Fibroblast of lung (primary cell): ENCODE data around the gene CCDC158.

Experiments
- EZH2 ChIP-seq: IDR thresholded peaks from 2 replicates; pipeline ENCODE4 v1.5.1; 2012; ENCODE audit warnings: low read length, control low read depth, mild to moderate bottlenecking; ENCODE audit errors: missing control alignments
- TF ChIP-seq, protein P1 (sequence below), 2 donors: IDR thresholded peaks in 1 of 2; conservative IDR thresholded peaks in 1 of 2; 1 replicate in 1 of 2; 2 replicates in 1 of 2; pipeline ENCODE4 v1.5.1; 2011 to 2012; ENCODE audit warnings: low read length in 2 of 2, control low read depth in 1 of 2, inconsistent platforms in 1 of 2, low read depth in 1 of 2, mild to moderate bottlenecking in 1 of 2

DNA sequence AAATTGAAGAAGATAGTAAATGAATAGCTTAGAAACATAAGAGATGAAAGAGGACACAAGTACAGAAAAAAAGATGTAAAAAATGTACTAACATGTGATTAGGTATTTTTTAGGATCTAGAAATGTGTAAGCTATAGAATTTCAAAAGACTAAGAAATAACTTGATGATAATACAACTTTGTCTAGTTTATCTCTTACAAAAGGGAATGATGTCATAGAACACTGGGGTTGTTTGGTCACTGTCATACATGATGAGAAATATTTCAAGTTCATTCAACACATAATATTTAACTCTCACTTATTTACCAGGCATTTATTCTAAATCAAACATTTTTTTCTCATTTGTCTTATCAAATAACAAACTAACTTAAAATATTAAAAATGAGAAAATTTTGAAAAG, 95.9 kb downstream of the CCDC158 start:
- TF ChIP-seq, protein P1, sequence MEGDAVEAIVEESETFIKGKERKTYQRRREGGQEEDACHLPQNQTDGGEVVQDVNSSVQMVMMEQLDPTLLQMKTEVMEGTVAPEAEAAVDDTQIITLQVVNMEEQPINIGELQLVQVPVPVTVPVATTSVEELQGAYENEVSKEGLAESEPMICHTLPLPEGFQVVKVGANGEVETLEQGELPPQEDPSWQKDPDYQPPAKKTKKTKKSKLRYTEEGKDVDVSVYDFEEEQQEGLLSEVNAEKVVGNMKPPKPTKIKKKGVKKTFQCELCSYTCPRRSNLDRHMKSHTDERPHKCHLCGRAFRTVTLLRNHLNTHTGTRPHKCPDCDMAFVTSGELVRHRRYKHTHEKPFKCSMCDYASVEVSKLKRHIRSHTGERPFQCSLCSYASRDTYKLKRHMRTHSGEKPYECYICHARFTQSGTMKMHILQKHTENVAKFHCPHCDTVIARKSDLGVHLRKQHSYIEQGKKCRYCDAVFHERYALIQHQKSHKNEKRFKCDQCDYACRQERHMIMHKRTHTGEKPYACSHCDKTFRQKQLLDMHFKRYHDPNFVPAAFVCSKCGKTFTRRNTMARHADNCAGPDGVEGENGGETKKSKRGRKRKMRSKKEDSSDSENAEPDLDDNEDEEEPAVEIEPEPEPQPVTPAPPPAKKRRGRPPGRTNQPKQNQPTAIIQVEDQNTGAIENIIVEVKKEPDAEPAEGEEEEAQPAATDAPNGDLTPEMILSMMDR (conservative IDR thresholded peaks at IDR 0.05 in 1 of 2, IDR thresholded peaks at IDR 0.05 in 1 of 2; ENCODE audit: low read depth in 1 of 2, low read length in 2 of 2), result no peak
- no peak for TF ChIP-seq EZH2
